WTC11 (cell line): Measurements from ENCODE around the gene SLC17A8. TPM values are rescaled to one million over a fixed set of nuclear protein-coding genes. Genes with fewer than 3 reads are reported as not detected.

Source experiments
- ATAC-seq: fragments of 200-7000 bp; cut with Tn5 transposase; 2 replicates; pipeline ENCODE4 v1.10.0; 2021; ENCODE audit warnings: mild to moderate bottlenecking, moderate library complexity
- CTCF ChIA-PET: fragments of 300-600 bp; sonication (Branson Sonifier 250); formaldehyde crosslinking; loops from one replicate; lab custom pipeline; 2021; ENCODE audit warnings: antibody characterized with exemption; lab: Charles Lee
- POLR2A ChIA-PET: fragments of 350-600 bp; sonication (Branson Sonifier 250); formaldehyde crosslinking; loops from one replicate; lab custom pipeline; 2021; ENCODE audit warnings: antibody characterized with exemption; lab: Charles Lee
- DNase-seq: peaks from one replicate; pipeline ENCODE4 v3.0.0; 2021; ENCODE audit warnings: low spot score
- H3K27ac Mint-ChIP-seq: 2 replicates; pipeline ENCODE4 v1.8.0; 2021; ENCODE audit warnings: mixed read lengths
- H3K27me3 Mint-ChIP-seq: 2 replicates; pipeline ENCODE4 v1.8.0; 2021; ENCODE audit warnings: low read depth, mild to moderate bottlenecking, moderate library complexity, mixed read lengths
- H3K36me3 Mint-ChIP-seq: 2 replicates; pipeline ENCODE4 v1.8.0; 2021; ENCODE audit warnings: mixed read lengths
- H3K4me1 Mint-ChIP-seq: 2 replicates; pipeline ENCODE4 v1.8.0; 2022; ENCODE audit warnings: mixed read lengths
- H3K4me3 Mint-ChIP-seq: 2 replicates; pipeline ENCODE4 v1.8.0; 2021; ENCODE audit warnings: mild to moderate bottlenecking, moderate library complexity, mixed read lengths
- H3K9me3 Mint-ChIP-seq: 2 replicates; pipeline ENCODE4 v1.8.0; 2021; ENCODE audit warnings: mixed read lengths
- ETV6 ChIP-seq: sonication (generic); formaldehyde crosslinking; IDR thresholded peaks from 2 replicates; pipeline ENCODE4 v1.8.1; 2022; ENCODE audit warnings: mild to moderate bottlenecking, missing genetic modification reagents
- FOXJ3 ChIP-seq: sonication (generic); formaldehyde crosslinking; IDR thresholded peaks from 2 replicates; pipeline ENCODE4 v1.9.0; 2021; ENCODE audit warnings: missing genetic modification reagents, mild to moderate bottlenecking, borderline replicate concordance
- HMGA2 ChIP-seq: fragments of 250-450 bp; sonication (Bioruptor Pico); IDR thresholded peaks from 2 replicates; pipeline ENCODE4 v1.4.0; 2021; ENCODE audit warnings: mild to moderate bottlenecking, moderate library complexity
- KAT7 ChIP-seq: sonication (generic); formaldehyde crosslinking; IDR thresholded peaks from 2 replicates; pipeline ENCODE4 v1.8.1; 2023; ENCODE audit warnings: missing genetic modification reagents, mild to moderate bottlenecking, borderline replicate concordance
- NFYB ChIP-seq: sonication (generic); formaldehyde crosslinking; conservative IDR thresholded peaks from 2 replicates; pipeline ENCODE4 v1.8.0; 2022; ENCODE audit warnings: low read depth, missing genetic modification reagents
- NR2C2 ChIP-seq: sonication (generic); formaldehyde crosslinking; IDR thresholded peaks from 2 replicates; pipeline ENCODE4 v1.8.0; 2022; ENCODE audit warnings: mild to moderate bottlenecking, missing genetic modification reagents
- NR3C1 ChIP-seq: sonication (generic); formaldehyde crosslinking; conservative IDR thresholded peaks from 2 replicates; pipeline ENCODE4 v1.8.1; 2023; ENCODE audit warnings: low read depth, mild to moderate bottlenecking, missing genetic modification reagents
- SMAD3 ChIP-seq: sonication (generic); formaldehyde crosslinking; IDR thresholded peaks from 2 replicates; pipeline ENCODE4 v1.8.0; 2022; ENCODE audit warnings: missing genetic modification reagents, mild to moderate bottlenecking, borderline replicate concordance
- SP1 ChIP-seq: sonication (generic); formaldehyde crosslinking; conservative IDR thresholded peaks from 2 replicates; pipeline ENCODE4 v1.8.1; 2022; ENCODE audit warnings: missing genetic modification reagents
- ZNF263 ChIP-seq: sonication (generic); formaldehyde crosslinking; IDR thresholded peaks from 2 replicates; pipeline ENCODE4 v1.8.1; 2022; ENCODE audit warnings: low read depth, mild to moderate bottlenecking, moderate library complexity, missing genetic modification reagents
- total RNA-seq: library from RNA; stranded (reverse); gene quantifications from 3 replicates; pipeline ENCODE4 v1.2.3, GENCODE V29; 2021
- TF ChIP-seq, protein P1 (sequence below): fragments of 250-450 bp; sonication (Bioruptor Pico); IDR thresholded peaks from 2 replicates; pipeline ENCODE4 v1.9.0; 2021; ENCODE audit warnings: mild to moderate bottlenecking
- TF ChIP-seq, protein P2 (sequence below): fragments of 250-450 bp; sonication (Bioruptor Pico); IDR thresholded peaks from 2 replicates; pipeline ENCODE4 v1.9.0; 2021; ENCODE audit warnings: mild to moderate bottlenecking, borderline replicate concordance
- TF ChIP-seq, protein P3 (sequence below): fragments of 250-450 bp; sonication (Bioruptor Pico); IDR thresholded peaks from 2 replicates; pipeline ENCODE4 v1.8.0; 2021; ENCODE audit warnings: mild to moderate bottlenecking
- TF ChIP-seq, protein P4 (sequence below): sonication (generic); formaldehyde crosslinking; IDR thresholded peaks from 2 replicates; pipeline ENCODE4 v1.8.1; 2022; ENCODE audit warnings: low read depth, mild to moderate bottlenecking, moderate library complexity, missing genetic modification reagents, borderline replicate concordance
- TF ChIP-seq, protein P5 (sequence below): sonication (generic); formaldehyde crosslinking; conservative IDR thresholded peaks from 2 replicates; pipeline ENCODE4 v1.8.1; 2023; ENCODE audit warnings: mild to moderate bottlenecking, low read depth, missing genetic modification reagents, moderate library complexity
- TF ChIP-seq, protein P6 (sequence below): sonication (generic); formaldehyde crosslinking; conservative IDR thresholded peaks from 2 replicates; pipeline ENCODE4 v1.8.1; 2022; ENCODE audit warnings: mild to moderate bottlenecking, missing genetic modification reagents
- TF ChIP-seq, protein P7 (sequence below): sonication (generic); formaldehyde crosslinking; IDR thresholded peaks from 2 replicates; pipeline ENCODE4 v1.8.1; 2023; ENCODE audit warnings: mild to moderate bottlenecking, missing genetic modification reagents
- TF ChIP-seq, protein P8 (sequence below): fragments of 250-450 bp; sonication (Bioruptor Pico); IDR thresholded peaks from 2 replicates; pipeline ENCODE4 v2.1.2; 2022; ENCODE audit warnings: mild to moderate bottlenecking, moderate library complexity
- TF ChIP-seq, protein P9 (sequence below): sonication (generic); formaldehyde crosslinking; IDR thresholded peaks from 2 replicates; pipeline ENCODE4 v1.8.1; 2023; ENCODE audit warnings: mild to moderate bottlenecking, missing genetic modification reagents, moderate library complexity

Gene SLC17A8
- total RNA-seq, 1 experiment from 2014 or later = 0.26 TPM

DNA sequence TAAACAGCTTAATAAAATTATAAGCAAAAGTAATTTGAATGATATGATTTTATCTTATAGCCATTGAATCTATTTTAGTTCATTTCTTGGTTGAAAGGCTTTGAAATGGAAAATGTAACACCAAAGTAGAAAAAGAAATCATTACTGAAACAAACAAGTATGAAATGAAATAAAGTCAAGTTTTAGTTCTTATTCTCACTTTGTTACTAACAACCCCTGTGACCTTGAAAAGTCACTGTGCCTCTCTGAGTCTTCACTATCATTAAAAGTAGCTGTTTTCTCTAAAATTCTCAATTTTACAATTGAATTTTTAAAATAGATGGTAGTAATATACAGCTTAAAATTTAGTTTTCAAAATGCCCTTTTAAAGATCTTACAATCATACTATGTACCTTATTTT is 32.4 kb upstream of the SLC17A8 start (continued):
- no peak for TF ChIP-seq KAT7 (CRISPR knock-in tag)
- TF ChIP-seq ETV6 (CRISPR knock-in tag) = no peak
- no peak for TF ChIP-seq NR3C1 (CRISPR knock-in tag)
- TF ChIP-seq, protein P1, sequence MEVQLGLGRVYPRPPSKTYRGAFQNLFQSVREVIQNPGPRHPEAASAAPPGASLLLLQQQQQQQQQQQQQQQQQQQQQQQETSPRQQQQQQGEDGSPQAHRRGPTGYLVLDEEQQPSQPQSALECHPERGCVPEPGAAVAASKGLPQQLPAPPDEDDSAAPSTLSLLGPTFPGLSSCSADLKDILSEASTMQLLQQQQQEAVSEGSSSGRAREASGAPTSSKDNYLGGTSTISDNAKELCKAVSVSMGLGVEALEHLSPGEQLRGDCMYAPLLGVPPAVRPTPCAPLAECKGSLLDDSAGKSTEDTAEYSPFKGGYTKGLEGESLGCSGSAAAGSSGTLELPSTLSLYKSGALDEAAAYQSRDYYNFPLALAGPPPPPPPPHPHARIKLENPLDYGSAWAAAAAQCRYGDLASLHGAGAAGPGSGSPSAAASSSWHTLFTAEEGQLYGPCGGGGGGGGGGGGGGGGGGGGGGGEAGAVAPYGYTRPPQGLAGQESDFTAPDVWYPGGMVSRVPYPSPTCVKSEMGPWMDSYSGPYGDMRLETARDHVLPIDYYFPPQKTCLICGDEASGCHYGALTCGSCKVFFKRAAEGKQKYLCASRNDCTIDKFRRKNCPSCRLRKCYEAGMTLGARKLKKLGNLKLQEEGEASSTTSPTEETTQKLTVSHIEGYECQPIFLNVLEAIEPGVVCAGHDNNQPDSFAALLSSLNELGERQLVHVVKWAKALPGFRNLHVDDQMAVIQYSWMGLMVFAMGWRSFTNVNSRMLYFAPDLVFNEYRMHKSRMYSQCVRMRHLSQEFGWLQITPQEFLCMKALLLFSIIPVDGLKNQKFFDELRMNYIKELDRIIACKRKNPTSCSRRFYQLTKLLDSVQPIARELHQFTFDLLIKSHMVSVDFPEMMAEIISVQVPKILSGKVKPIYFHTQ (CRISPR knock-in tag) = no peak
- TF ChIP-seq, protein P2, sequence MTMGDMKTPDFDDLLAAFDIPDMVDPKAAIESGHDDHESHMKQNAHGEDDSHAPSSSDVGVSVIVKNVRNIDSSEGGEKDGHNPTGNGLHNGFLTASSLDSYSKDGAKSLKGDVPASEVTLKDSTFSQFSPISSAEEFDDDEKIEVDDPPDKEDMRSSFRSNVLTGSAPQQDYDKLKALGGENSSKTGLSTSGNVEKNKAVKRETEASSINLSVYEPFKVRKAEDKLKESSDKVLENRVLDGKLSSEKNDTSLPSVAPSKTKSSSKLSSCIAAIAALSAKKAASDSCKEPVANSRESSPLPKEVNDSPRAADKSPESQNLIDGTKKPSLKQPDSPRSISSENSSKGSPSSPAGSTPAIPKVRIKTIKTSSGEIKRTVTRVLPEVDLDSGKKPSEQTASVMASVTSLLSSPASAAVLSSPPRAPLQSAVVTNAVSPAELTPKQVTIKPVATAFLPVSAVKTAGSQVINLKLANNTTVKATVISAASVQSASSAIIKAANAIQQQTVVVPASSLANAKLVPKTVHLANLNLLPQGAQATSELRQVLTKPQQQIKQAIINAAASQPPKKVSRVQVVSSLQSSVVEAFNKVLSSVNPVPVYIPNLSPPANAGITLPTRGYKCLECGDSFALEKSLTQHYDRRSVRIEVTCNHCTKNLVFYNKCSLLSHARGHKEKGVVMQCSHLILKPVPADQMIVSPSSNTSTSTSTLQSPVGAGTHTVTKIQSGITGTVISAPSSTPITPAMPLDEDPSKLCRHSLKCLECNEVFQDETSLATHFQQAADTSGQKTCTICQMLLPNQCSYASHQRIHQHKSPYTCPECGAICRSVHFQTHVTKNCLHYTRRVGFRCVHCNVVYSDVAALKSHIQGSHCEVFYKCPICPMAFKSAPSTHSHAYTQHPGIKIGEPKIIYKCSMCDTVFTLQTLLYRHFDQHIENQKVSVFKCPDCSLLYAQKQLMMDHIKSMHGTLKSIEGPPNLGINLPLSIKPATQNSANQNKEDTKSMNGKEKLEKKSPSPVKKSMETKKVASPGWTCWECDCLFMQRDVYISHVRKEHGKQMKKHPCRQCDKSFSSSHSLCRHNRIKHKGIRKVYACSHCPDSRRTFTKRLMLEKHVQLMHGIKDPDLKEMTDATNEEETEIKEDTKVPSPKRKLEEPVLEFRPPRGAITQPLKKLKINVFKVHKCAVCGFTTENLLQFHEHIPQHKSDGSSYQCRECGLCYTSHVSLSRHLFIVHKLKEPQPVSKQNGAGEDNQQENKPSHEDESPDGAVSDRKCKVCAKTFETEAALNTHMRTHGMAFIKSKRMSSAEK (CRISPR knock-in tag) = no peak
- TF ChIP-seq SP1 (CRISPR knock-in tag) = no peak
- TF ChIP-seq, protein P3, sequence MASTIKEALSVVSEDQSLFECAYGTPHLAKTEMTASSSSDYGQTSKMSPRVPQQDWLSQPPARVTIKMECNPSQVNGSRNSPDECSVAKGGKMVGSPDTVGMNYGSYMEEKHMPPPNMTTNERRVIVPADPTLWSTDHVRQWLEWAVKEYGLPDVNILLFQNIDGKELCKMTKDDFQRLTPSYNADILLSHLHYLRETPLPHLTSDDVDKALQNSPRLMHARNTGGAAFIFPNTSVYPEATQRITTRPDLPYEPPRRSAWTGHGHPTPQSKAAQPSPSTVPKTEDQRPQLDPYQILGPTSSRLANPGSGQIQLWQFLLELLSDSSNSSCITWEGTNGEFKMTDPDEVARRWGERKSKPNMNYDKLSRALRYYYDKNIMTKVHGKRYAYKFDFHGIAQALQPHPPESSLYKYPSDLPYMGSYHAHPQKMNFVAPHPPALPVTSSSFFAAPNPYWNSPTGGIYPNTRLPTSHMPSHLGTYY (CRISPR knock-in tag) = no peak
- TF ChIP-seq FOXJ3 (CRISPR knock-in tag) = no peak
- TF ChIP-seq, protein P4, sequence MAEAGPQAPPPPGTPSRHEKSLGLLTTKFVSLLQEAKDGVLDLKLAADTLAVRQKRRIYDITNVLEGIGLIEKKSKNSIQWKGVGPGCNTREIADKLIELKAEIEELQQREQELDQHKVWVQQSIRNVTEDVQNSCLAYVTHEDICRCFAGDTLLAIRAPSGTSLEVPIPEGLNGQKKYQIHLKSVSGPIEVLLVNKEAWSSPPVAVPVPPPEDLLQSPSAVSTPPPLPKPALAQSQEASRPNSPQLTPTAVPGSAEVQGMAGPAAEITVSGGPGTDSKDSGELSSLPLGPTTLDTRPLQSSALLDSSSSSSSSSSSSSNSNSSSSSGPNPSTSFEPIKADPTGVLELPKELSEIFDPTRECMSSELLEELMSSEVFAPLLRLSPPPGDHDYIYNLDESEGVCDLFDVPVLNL (CRISPR knock-in tag) = no peak

DNA sequence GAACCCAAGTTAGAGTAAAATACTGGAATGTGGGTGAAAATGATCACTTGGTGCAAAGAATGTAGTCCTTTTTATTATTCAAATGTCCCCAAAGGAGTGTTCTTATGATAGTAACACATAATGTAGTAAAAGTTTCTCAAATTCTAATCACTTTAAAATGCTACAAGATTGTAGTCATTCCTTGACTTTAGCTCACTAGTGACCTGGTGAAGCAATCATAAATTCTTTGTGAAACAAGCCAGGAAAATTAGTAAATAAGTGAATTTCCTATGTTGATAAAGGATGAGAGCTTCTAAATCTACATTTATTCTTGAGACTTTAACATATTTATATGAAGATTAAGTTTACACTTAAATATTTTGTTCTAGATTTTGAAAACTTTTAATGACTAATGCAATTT is 30.7 kb upstream of the SLC17A8 start:
- Mint-ChIP-seq H3K4me3 (no peak overlapping the region), H3K36me3 (peaks cover 12% of the 10 kb centered on the region), H3K9me3 (no peaks in the 10 kb centered on the region), H3K4me1 (peaks cover 14% of the 10 kb centered on the region), H3K27ac (no peak overlapping the region), H3K27me3 (no peaks in the 10 kb centered on the region)
- no peak for DNase-seq
- CTCF ChIA-PET = interaction anchor here (1.2 to 1.8 kb wide), 3 partner anchors 10 to 91 kb away, joined by 3 to 7 read pairs (median 4); no protein-coding TSS in a partner anchor
- no peak for ATAC-seq
- POLR2A ChIA-PET = no interaction called here
- TF ChIP-seq NR3C1 (CRISPR knock-in tag) (no peak), NR2C2 (CRISPR knock-in tag) (no peak), NFYB (no peak), SMAD3 (no peak), HMGA2 (CRISPR knock-in tag) (no peak), ZNF263 (CRISPR knock-in tag) (no peak)
- TF ChIP-seq, protein P5, sequence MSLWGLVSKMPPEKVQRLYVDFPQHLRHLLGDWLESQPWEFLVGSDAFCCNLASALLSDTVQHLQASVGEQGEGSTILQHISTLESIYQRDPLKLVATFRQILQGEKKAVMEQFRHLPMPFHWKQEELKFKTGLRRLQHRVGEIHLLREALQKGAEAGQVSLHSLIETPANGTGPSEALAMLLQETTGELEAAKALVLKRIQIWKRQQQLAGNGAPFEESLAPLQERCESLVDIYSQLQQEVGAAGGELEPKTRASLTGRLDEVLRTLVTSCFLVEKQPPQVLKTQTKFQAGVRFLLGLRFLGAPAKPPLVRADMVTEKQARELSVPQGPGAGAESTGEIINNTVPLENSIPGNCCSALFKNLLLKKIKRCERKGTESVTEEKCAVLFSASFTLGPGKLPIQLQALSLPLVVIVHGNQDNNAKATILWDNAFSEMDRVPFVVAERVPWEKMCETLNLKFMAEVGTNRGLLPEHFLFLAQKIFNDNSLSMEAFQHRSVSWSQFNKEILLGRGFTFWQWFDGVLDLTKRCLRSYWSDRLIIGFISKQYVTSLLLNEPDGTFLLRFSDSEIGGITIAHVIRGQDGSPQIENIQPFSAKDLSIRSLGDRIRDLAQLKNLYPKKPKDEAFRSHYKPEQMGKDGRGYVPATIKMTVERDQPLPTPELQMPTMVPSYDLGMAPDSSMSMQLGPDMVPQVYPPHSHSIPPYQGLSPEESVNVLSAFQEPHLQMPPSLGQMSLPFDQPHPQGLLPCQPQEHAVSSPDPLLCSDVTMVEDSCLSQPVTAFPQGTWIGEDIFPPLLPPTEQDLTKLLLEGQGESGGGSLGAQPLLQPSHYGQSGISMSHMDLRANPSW (CRISPR knock-in tag) = no peak
- TF ChIP-seq, protein P6, sequence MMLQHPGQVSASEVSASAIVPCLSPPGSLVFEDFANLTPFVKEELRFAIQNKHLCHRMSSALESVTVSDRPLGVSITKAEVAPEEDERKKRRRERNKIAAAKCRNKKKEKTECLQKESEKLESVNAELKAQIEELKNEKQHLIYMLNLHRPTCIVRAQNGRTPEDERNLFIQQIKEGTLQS = no peak
- TF ChIP-seq, protein P7, sequence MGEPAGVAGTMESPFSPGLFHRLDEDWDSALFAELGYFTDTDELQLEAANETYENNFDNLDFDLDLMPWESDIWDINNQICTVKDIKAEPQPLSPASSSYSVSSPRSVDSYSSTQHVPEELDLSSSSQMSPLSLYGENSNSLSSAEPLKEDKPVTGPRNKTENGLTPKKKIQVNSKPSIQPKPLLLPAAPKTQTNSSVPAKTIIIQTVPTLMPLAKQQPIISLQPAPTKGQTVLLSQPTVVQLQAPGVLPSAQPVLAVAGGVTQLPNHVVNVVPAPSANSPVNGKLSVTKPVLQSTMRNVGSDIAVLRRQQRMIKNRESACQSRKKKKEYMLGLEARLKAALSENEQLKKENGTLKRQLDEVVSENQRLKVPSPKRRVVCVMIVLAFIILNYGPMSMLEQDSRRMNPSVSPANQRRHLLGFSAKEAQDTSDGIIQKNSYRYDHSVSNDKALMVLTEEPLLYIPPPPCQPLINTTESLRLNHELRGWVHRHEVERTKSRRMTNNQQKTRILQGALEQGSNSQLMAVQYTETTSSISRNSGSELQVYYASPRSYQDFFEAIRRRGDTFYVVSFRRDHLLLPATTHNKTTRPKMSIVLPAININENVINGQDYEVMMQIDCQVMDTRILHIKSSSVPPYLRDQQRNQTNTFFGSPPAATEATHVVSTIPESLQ (CRISPR knock-in tag) = no peak
- TF ChIP-seq, protein P8, sequence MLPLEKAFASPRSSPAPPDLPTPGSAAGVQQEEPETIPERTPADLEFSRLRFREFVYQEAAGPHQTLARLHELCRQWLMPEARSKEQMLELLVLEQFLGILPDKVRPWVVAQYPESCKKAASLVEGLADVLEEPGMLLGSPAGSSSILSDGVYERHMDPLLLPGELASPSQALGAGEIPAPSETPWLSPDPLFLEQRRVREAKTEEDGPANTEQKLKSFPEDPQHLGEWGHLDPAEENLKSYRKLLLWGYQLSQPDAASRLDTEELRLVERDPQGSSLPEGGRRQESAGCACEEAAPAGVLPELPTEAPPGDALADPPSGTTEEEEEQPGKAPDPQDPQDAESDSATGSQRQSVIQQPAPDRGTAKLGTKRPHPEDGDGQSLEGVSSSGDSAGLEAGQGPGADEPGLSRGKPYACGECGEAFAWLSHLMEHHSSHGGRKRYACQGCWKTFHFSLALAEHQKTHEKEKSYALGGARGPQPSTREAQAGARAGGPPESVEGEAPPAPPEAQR (CRISPR knock-in tag) = no peak
- TF ChIP-seq, protein P9, sequence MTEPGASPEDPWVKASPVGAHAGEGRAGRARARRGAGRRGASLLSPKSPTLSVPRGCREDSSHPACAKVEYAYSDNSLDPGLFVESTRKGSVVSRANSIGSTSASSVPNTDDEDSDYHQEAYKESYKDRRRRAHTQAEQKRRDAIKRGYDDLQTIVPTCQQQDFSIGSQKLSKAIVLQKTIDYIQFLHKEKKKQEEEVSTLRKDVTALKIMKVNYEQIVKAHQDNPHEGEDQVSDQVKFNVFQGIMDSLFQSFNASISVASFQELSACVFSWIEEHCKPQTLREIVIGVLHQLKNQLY = no peak
